A549 (cell line): ENCODE data around the gene PES1.
"Not testable (repeated sequence)": the region's sequence is repeated elsewhere in the genome, so short reads cannot be mapped to it uniquely, and the experiment has no call there.

ENCODE experiments used
- CTCF ChIP-seq: fragments of >200 bp; sonication (Bioruptor Twin); formaldehyde crosslinking; IDR thresholded peaks from 3 replicates; pipeline ENCODE4 v1.5.1; 2016
- JUN ChIP-seq, 2 experiments: fragments of >200 bp; sonication (Bioruptor Twin); formaldehyde crosslinking; IDR thresholded peaks; 2 replicates in 1 of 2; 3 replicates in 1 of 2; pipeline ENCODE4 v1.6.1; 2016 to 2017

GRCh38 chr22:30592360-30592713 lies 627 bp upstream of the PES1 start:
- TF ChIP-seq JUN (IDR thresholded peaks at IDR 0.05); CTCF: not testable (repeated sequence)
